HepG2 (cell line): ENCODE results near the gene SCYGR5. TPM values are rescaled to one million over a fixed set of nuclear protein-coding genes. Genes with fewer than 3 reads are reported as not detected.

Experiments
- ATAC-seq: fragments of 200-7000 bp; cut with Tn5 transposase; 3 replicates; pipeline ENCODE4 v1.9.1; 2020; ENCODE audit warnings: mild to moderate bottlenecking, moderate library complexity
- BruUV-seq: library from RNA; stranded (reverse); fragments of 400-500 nt; replicated peaks from 2 replicates; lab custom pipeline; 2021; lab: Mats Ljungman, UMichigan
- CTCF ChIA-PET: fragments of 300-600 bp; formaldehyde crosslinking; extraction: SDS; loops from one replicate; lab custom pipeline; 2021; ENCODE audit warnings: low total read pairs, inconsistent platforms, low intra/inter-chr PET ratio; lab: Yijun Ruan, JAX
- POLR2A ChIA-PET: fragments of 350-600 bp; sonication (Branson Sonifier 250); formaldehyde crosslinking; loops from one replicate; lab custom pipeline; 2020; ENCODE audit warnings: antibody characterized with exemption, inconsistent platforms; lab: Yijun Ruan, JAX
- DNase-seq: peaks from one replicate; pipeline ENCODE4 v3.0.0-alpha.2; 2015; ENCODE audit warnings: low spot score
- FAIRE-seq: peaks from 3 replicates; lab custom pipeline; 2011; peaks lifted over from hg19 to GRCh38; lab: Jason Lieb, UNC
- H2AFZ ChIP-seq: one replicate; pipeline ENCODE4 v1.6.1; 2011; ENCODE audit warnings: low read length, inconsistent platforms
- H3K27ac ChIP-seq: fragments of 300-600 bp; 3 replicates; pipeline ENCODE4 v1.8.0; 2011; ENCODE audit warnings: mixed run types, mild to moderate bottlenecking, mixed read lengths, low read length, inconsistent platforms; ENCODE audit not compliant: insufficient read depth; ENCODE audit errors: extremely low read length
- H3K27me3 ChIP-seq, 2 experiments: fragments of 200-600 bp in 1 of 2; 2 replicates in 1 of 2; 3 replicates in 1 of 2; pipeline versions ENCODE4 v1.6.0 to v1.8.0; 2011; ENCODE audit warnings: low read length in 2 of 2, mild to moderate bottlenecking in 2 of 2, moderate library complexity in 2 of 2, inconsistent platforms in 1 of 2; ENCODE audit not compliant: insufficient read depth in 2 of 2, control insufficient read depth in 1 of 2
- H3K36me3 ChIP-seq, 2 experiments: fragments of 200-600 bp in 1 of 2; replicated peaks in 1 of 2; 2 replicates in 1 of 2; 3 replicates in 1 of 2; pipeline versions ENCODE4 v1.5.1 to v1.8.0; 2011; ENCODE audit warnings: low read length in 2 of 2, inconsistent platforms in 1 of 2; ENCODE audit not compliant: insufficient read depth in 2 of 2, control insufficient read depth in 1 of 2
- H3K4me1 ChIP-seq: 2 replicates; pipeline ENCODE4 v1.5.1; 2012; ENCODE audit warnings: low read length, inconsistent platforms; ENCODE audit not compliant: insufficient read depth
- H3K4me2 ChIP-seq: 2 replicates; pipeline ENCODE4 v1.6.0; 2011; ENCODE audit warnings: low read depth, low read length, inconsistent platforms
- H3K4me3 ChIP-seq, 3 experiments: fragments of 200-600 bp in 1 of 3; sonication (generic), shearing (Covaris generic) in 1 of 3; replicated peaks in 1 of 3; 2 replicates each; pipeline ENCODE4 v1.5.1; 2011 to 2016; ENCODE audit warnings: low read length in 3 of 3, inconsistent platforms in 2 of 3, low read depth in 2 of 3, mild to moderate bottlenecking in 2 of 3, control low read depth in 1 of 3, mixed read lengths in 1 of 3; ENCODE audit not compliant: insufficient read depth in 1 of 3
- H3K79me2 ChIP-seq: one replicate; pipeline ENCODE4 v1.6.1; 2011; ENCODE audit warnings: low read length, inconsistent platforms; ENCODE audit not compliant: insufficient read depth
- H3K9ac ChIP-seq: 2 replicates; pipeline ENCODE4 v1.6.0; 2011; ENCODE audit warnings: mild to moderate bottlenecking, low read depth, low read length, inconsistent platforms; ENCODE audit not compliant: insufficient read depth
- H3K9me3 ChIP-seq: 2 replicates; pipeline ENCODE4 v1.5.1; 2012; ENCODE audit warnings: mild to moderate bottlenecking, low read length
- H4K20me1 ChIP-seq: 2 replicates; pipeline ENCODE4 v1.6.0; 2011; ENCODE audit warnings: inconsistent platforms, mild to moderate bottlenecking, low read length, moderate library complexity; ENCODE audit not compliant: insufficient read depth
- ARID2 ChIP-seq: sonication (generic); formaldehyde crosslinking; IDR thresholded peaks from 2 replicates; pipeline ENCODE4 v1.8.1; 2022; ENCODE audit warnings: mild to moderate bottlenecking, missing genetic modification reagents, borderline replicate concordance
- FOXC1 ChIP-seq: sonication (generic); formaldehyde crosslinking; IDR thresholded peaks from 2 replicates; pipeline ENCODE4 v1.8.0; 2022; ENCODE audit warnings: mild to moderate bottlenecking, missing genetic modification reagents, borderline replicate concordance
- NFE2L2 ChIP-seq: fragments of 150-350 bp; IDR thresholded peaks from 2 replicates; pipeline ENCODE4 v1.6.1; 2014; ENCODE audit warnings: low read length
- PBX2 ChIP-seq: IDR thresholded peaks from 2 replicates; pipeline ENCODE4 v1.6.1; 2016; ENCODE audit warnings: control low read depth
- RBM22 ChIP-seq: fragments of 200-400 bp; formaldehyde crosslinking; optimal IDR thresholded peaks from 2 replicates; pipeline ENCODE3; 2017; ENCODE audit warnings: mild to moderate bottlenecking, low read length, moderate library complexity
- TBX2 ChIP-seq: sonication (generic); formaldehyde crosslinking; IDR thresholded peaks from 2 replicates; pipeline ENCODE4 v1.5.0; 2020; ENCODE audit warnings: missing genetic modification reagents, mild to moderate bottlenecking, borderline replicate concordance
- YY1 ChIP-seq: IDR thresholded peaks from 2 replicates; pipeline ENCODE4 v1.6.1; 2011; ENCODE audit warnings: low read length, low read depth, moderate library complexity, mild to moderate bottlenecking; ENCODE audit not compliant: insufficient read depth, insufficient replicate concordance
- ZBTB38 ChIP-seq: sonication (generic); formaldehyde crosslinking; IDR thresholded peaks from 2 replicates; pipeline ENCODE4 v1.5.1; 2020; ENCODE audit warnings: mild to moderate bottlenecking, missing genetic modification reagents
- ZNF879 ChIP-seq: sonication (generic); formaldehyde crosslinking; IDR thresholded peaks from 2 replicates; pipeline ENCODE4 v1.8.1; 2023; ENCODE audit warnings: missing genetic modification reagents
- WGBS: methylation state at CpG from one replicate; pipeline ENCODE4 v1.1.6; 2017; ENCODE audit warnings: low lambda C conversion rate; 5-methylcytosine and 5-hydroxymethylcytosine counted together
- in situ Hi-C: cut with HindIII; loops from 2 replicates; pipeline ENCODE4 v1.10.0; 2017; ENCODE audit warnings: low pct_unique_long_range_greater_than_20kb; ENCODE audit not compliant: extremely low pct_ligation_motif_present
- intact Hi-C: fragments of 100-400 bp; cut with micrococcal nuclease; formaldehyde crosslinking; loops from one replicate; pipeline ENCODE4 v1.10.0; 2022; ENCODE audit not compliant: unreplicated experiment
- polyA plus RNA-seq, 8 experiments: library from polyadenylated mRNA; depleted of rRNA in 3 of 8; stranded (reverse) in 7 of 8; unstranded in 1 of 8; fragments of >200 nt; fragmentation: Illumina TruSeq in 4 of 8; extraction: Trizol in 4 of 8; gene quantifications; 2 replicates each; pipeline versions ENCODE4 v1.2.1 to v1.2.3, GENCODE V29; 2011 to 2016; ENCODE audit warnings: low read depth in 4 of 8, missing spikeins in 1 of 8, mixed read lengths in 1 of 8; ENCODE audit not compliant: insufficient read depth in 1 of 8
- total RNA-seq, 5 experiments: library from RNA; depleted of rRNA; stranded (reverse); fragments of >200 nt; fragmentation: Illumina TruSeq; extraction: Trizol; gene quantifications; 2 replicates each; pipeline ENCODE4 v1.2.3, GENCODE V29; 2016; ENCODE audit warnings: low read depth in 1 of 5

Gene SCYGR5
- total and polyA plus RNA-seq, 2 of the 13 experiments (the other 11 are each of a cell fraction or from before 2014, with no cell fraction given): not detected

- TF ChIP-seq NFE2L2: no peak
- TF ChIP-seq ZNF879 (CRISPR knock-in tag): no peak
- no peak for TF ChIP-seq FOXC1 (CRISPR knock-in tag)
- no peak for TF ChIP-seq RBM22
- TF ChIP-seq PBX2: no peak
- TF ChIP-seq, all 625 proteins: peak for 0
Measured at GRCh38 chr2:227627769-227628168, 38.8 kb upstream of the SCYGR5 start (continued).

GRCh38 chr2:227629435-227629834 lies 37.2 kb upstream of the SCYGR5 start:
- Histone ChIP-seq H3K27me3 (peaks cover 0 to 11% of the 10 kb centered on the region in 2 experiments; a peak in 2 of 5 replicates), H3K4me2 (no peak overlapping the region), H2AFZ (no peak overlapping the region), H3K36me3 (no peaks in the 10 kb centered on the region), H3K27ac (no peak overlapping the region), H3K9ac (no peak overlapping the region), H3K9me3 (no peaks in the 10 kb centered on the region), H4K20me1 (no peaks in the 10 kb centered on the region), H3K79me2 (no peaks in the 10 kb centered on the region), H3K4me1 (no peaks in the 10 kb centered on the region), H3K4me3 (no peak overlapping the region)
- WGBS: 62% methylated on average over 7 of the region's 7 CpGs
- no peak for DNase-seq
- in situ Hi-C loops (no loop called here), intact Hi-C loops (no loop called here)
- no peak for FAIRE-seq
- TF ChIP-seq ARID2 (CRISPR knock-in tag): no peak
- TF ChIP-seq TBX2: no peak
- no peak for TF ChIP-seq YY1
- TF ChIP-seq ZBTB38 (CRISPR knock-in tag): no peak
- CTCF ChIA-PET: no interaction called here
- POLR2A ChIA-PET: no interaction called here
- no peak for ATAC-seq
- BruUV-seq: no TSS peak
